ENCODE measurements around the gene GPRIN1.

GPRIN1 gene

DNA sequence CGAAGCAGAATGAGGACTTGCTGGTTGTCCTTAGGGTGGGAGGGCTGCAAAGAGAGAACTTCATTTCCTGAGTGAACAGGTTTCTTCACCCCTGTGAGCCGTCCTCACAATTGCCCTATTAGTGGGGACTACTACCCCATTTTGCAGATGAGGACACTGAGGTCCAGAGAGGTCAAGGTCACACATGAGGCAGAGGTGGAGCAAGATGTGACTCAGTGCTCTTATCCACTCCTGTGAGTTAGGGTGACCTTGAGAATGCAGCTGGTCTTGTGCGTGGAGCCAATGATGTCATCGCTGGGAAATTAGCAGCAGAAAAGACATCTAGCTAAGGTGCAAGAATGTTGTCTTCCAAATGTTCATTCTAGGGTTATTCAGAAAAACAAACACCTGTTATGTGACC, 26.9 kb downstream of the GPRIN1 start:
- TF ChIP-seq PAX5 (IDR thresholded peaks at IDR 0.05; ENCODE audit: insufficient read depth, low read length, severe bottlenecking) (no peak), TAF1 (IDR thresholded peaks at IDR 0.05; ENCODE audit: low read depth, low read length) (no peak)
- DNase-seq (ENCODE audit: insufficient read length, low spot score) (no peak), FAIRE-seq (no peak)

- no peak for FAIRE-seq
- TF ChIP-seq SPI1 (IDR thresholded peaks at IDR 0.05; ENCODE audit: low read depth, low read length) (no peak), PAX5 (IDR thresholded peaks at IDR 0.05; ENCODE audit: insufficient read depth, low read length, severe bottlenecking) (no peak), TAF1 (IDR thresholded peaks at IDR 0.05; ENCODE audit: low read depth, low read length) (no peak), POU2F2 (IDR thresholded peaks at IDR 0.05; ENCODE audit: low read depth, low read length) (no peak), POLR2A (IDR thresholded peaks at IDR 0.05; ENCODE audit: low read depth, low read length) (no peak), POLR2AphosphoS5 (IDR thresholded peaks at IDR 0.05; ENCODE audit: low read depth, low read length) (no peak)
- DNase-seq (ENCODE audit: insufficient read length, low spot score) = no peak
Observed at GRCh38 chr5:176581361-176581760, 28.6 kb downstream of the GPRIN1 start.

- no peak for DNase-seq (ENCODE audit: insufficient read length, low spot score)
- TF ChIP-seq POLR2A (IDR thresholded peaks at IDR 0.05; ENCODE audit: low read depth, low read length) = no peak
- TF ChIP-seq PAX5 (IDR thresholded peaks at IDR 0.05; ENCODE audit: insufficient read depth, low read length, severe bottlenecking) = no peak
- no peak for TF ChIP-seq POLR2AphosphoS5 (IDR thresholded peaks at IDR 0.05; ENCODE audit: low read depth, low read length)
- no peak for TF ChIP-seq SPI1 (IDR thresholded peaks at IDR 0.05; ENCODE audit: low read depth, low read length)
- no peak for FAIRE-seq
Observed at GRCh38 chr5:176579323-176579722, 30.6 kb downstream of the GPRIN1 start.

DNA sequence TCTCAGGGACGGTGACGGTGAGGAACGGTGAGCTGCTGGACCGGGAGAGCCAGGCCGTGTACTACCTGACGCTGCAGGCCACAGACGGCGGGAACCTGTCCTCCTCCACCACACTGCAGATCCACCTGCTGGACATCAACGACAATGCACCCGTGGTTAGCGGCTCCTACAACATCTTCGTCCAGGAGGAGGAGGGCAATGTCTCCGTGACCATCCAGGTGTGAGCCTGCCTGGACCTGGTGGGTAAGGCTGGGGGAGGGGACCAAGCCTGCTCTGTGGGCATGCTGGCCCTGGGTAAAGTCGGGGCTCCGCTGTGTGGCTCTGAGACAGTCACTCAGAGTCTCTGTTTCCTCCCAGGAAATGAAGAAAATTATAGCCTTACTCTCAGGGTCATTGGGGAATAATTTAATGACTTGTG, 31.6 kb downstream of the GPRIN1 start:
- TF ChIP-seq SPI1 (IDR thresholded peaks at IDR 0.05; ENCODE audit: low read depth, low read length) (no peak), POLR2AphosphoS5 (IDR thresholded peaks at IDR 0.05; ENCODE audit: low read depth, low read length) (no peak), PAX5 (IDR thresholded peaks at IDR 0.05; ENCODE audit: insufficient read depth, low read length, severe bottlenecking) (no peak), POU2F2 (IDR thresholded peaks at IDR 0.05; ENCODE audit: low read depth, low read length) (no peak), TAF1 (IDR thresholded peaks at IDR 0.05; ENCODE audit: low read depth, low read length) (no peak), POLR2A (IDR thresholded peaks at IDR 0.05; ENCODE audit: low read depth, low read length) (no peak)
- FAIRE-seq (no peak), DNase-seq (ENCODE audit: insufficient read length, low spot score) (no peak)

DNA sequence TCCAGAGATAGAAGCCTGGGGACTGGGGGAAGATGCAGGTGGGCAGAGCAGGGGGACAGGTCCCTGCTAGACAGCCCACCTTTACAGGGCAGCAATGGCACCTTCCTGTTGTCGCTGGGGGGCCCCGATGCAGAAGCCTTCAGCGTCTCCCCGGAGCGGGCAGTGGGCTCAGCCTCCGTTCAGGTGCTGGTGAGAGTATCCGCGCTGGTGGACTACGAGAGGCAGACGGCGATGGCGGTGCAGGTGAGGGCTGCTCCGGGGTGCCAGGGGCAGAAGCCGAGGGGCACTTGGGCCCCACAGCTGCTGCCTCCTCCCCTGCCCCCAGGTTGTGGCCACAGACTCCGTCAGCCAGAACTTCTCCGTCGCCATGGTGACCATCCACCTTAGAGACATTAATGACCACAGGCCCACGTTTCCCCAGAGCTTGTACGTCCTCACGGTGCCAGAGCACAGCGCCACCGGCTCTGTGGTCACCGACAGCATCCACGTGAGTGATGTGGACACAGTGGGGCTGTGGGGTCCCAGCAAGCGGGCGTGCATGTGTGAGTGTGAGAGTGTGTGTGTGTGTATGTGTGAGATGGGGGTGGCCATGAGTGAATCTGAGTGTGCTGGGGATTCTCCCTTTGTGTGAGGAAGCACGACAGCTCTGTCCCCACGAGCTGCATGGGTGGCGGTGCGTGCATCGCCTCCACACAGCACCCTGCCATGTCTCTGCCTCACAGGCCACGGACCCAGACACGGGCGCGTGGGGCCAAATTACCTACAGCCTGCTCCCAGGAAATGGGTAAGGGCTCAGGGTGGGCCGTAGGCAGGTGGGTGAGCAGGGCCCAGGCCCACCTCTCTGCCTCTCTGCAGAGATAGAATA, 32.4 kb downstream of the GPRIN1 start:
- TF ChIP-seq TAF1 (IDR thresholded peaks at IDR 0.05; ENCODE audit: low read depth, low read length) = no peak
- no peak for TF ChIP-seq POLR2A (IDR thresholded peaks at IDR 0.05; ENCODE audit: low read depth, low read length)
- no peak for TF ChIP-seq POLR2AphosphoS5 (IDR thresholded peaks at IDR 0.05; ENCODE audit: low read depth, low read length)
- TF ChIP-seq SPI1 (IDR thresholded peaks at IDR 0.05; ENCODE audit: low read depth, low read length) = no peak
- no peak for TF ChIP-seq PAX5 (IDR thresholded peaks at IDR 0.05; ENCODE audit: insufficient read depth, low read length, severe bottlenecking)
- no peak for TF ChIP-seq POU2F2 (IDR thresholded peaks at IDR 0.05; ENCODE audit: low read depth, low read length)
- FAIRE-seq = no peak

GRCh38 chr5:176575488-176576422, 34.2 kb downstream of the GPRIN1 start:
- FAIRE-seq (no peak), DNase-seq (ENCODE audit: insufficient read length, low spot score) (no peak)
- no peak for TF ChIP-seq POLR2A (IDR thresholded peaks at IDR 0.05; ENCODE audit: low read depth, low read length)
- no peak for TF ChIP-seq POLR2AphosphoS5 (IDR thresholded peaks at IDR 0.05; ENCODE audit: low read depth, low read length)
- no peak for TF ChIP-seq PAX5 (IDR thresholded peaks at IDR 0.05; ENCODE audit: insufficient read depth, low read length, severe bottlenecking)
- no peak for TF ChIP-seq TAF1 (IDR thresholded peaks at IDR 0.05; ENCODE audit: low read depth, low read length)

More for the DNA sequence above, 32.4 kb downstream of the GPRIN1 start:
- DNase-seq (ENCODE audit: insufficient read length, low spot score) = no peak

- no peak for FAIRE-seq
- no peak for DNase-seq (ENCODE audit: insufficient read length, low spot score)
- TF ChIP-seq SPI1 (IDR thresholded peaks at IDR 0.05; ENCODE audit: low read depth, low read length) = no peak
- TF ChIP-seq PAX5 (IDR thresholded peaks at IDR 0.05; ENCODE audit: insufficient read depth, low read length, severe bottlenecking) = no peak
- TF ChIP-seq POLR2A (IDR thresholded peaks at IDR 0.05; ENCODE audit: low read depth, low read length) = no peak
- TF ChIP-seq POU2F2 (IDR thresholded peaks at IDR 0.05; ENCODE audit: low read depth, low read length) = no peak
- TF ChIP-seq POLR2AphosphoS5 (IDR thresholded peaks at IDR 0.05; ENCODE audit: low read depth, low read length) = no peak
- no peak for TF ChIP-seq TAF1 (IDR thresholded peaks at IDR 0.05; ENCODE audit: low read depth, low read length)
Observed at GRCh38 chr5:176575066-176575465, 34.9 kb downstream of the GPRIN1 start.

DNA sequence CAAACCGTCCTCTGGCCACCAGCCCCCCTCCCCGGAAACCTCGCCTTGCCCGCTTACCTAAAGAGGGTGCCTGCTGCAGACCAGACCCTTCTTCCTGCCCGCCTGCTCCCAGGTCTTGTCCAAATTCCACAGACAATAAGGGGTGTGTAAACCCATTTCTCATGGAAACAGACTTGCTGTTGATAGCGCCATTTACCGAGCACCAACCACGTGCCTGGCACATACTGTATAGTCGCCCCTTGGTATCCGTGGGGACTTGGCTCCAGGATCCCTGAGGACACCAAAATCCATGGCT, 35.7 kb downstream of the GPRIN1 start:
- TF ChIP-seq PAX5 (IDR thresholded peaks at IDR 0.05; ENCODE audit: insufficient read depth, low read length, severe bottlenecking) (no peak), SPI1 (IDR thresholded peaks at IDR 0.05; ENCODE audit: low read depth, low read length) (no peak), TAF1 (IDR thresholded peaks at IDR 0.05; ENCODE audit: low read depth, low read length) (no peak), POLR2AphosphoS5 (IDR thresholded peaks at IDR 0.05; ENCODE audit: low read depth, low read length) (no peak), POU2F2 (IDR thresholded peaks at IDR 0.05; ENCODE audit: low read depth, low read length) (no peak), POLR2A (IDR thresholded peaks at IDR 0.05; ENCODE audit: low read depth, low read length) (no peak)
- DNase-seq (ENCODE audit: insufficient read length, low spot score) (no peak), FAIRE-seq (no peak)

GRCh38 chr5:176573564-176574296, 36.2 kb downstream of the GPRIN1 start:
- peak; percentile 86 for DNase-seq (ENCODE audit: insufficient read length, low spot score)
- peak; percentile 93 for FAIRE-seq

More at GRCh38 chr5:176573564-176574296, 36.2 kb downstream of the GPRIN1 start:
- TF ChIP-seq SPI1 (IDR thresholded peaks at IDR 0.05; ENCODE audit: low read depth, low read length) = no peak
- no peak for TF ChIP-seq PAX5 (IDR thresholded peaks at IDR 0.05; ENCODE audit: insufficient read depth, low read length, severe bottlenecking)
- TF ChIP-seq POLR2A (IDR thresholded peaks at IDR 0.05; ENCODE audit: low read depth, low read length) = no peak
- TF ChIP-seq POU2F2 (IDR thresholded peaks at IDR 0.05; ENCODE audit: low read depth, low read length) = no peak
- TF ChIP-seq TAF1 (IDR thresholded peaks at IDR 0.05; ENCODE audit: low read depth, low read length) = no peak
- no peak for TF ChIP-seq POLR2AphosphoS5 (IDR thresholded peaks at IDR 0.05; ENCODE audit: low read depth, low read length)
